Right renal cortex interstitium (tissue), 3 donors: Measurements from ENCODE around the gene COG5. TPM values are rescaled to one million over a fixed set of nuclear protein-coding genes. Genes with fewer than 3 reads are reported as not detected.

ENCODE experiments used
- DNase-seq, 3 donors: peaks; one replicate each; pipeline ENCODE4 v3.0.0-alpha.2; 2013; ENCODE audit warnings: low read depth in 3 of 3, low spot score in 2 of 3
- polyA plus RNA-seq, 3 donors: library from polyadenylated mRNA; unstranded; fragments of 120-200 nt; gene quantifications; one replicate each; pipeline ENCODE4 v1.2.1, GENCODE V29; 2013; ENCODE audit not compliant: insufficient read length in 3 of 3

The COG5 gene
- polyA plus RNA-seq, 3 donors = 31.1 to 44.2 (median 33.2) TPM

DNA sequence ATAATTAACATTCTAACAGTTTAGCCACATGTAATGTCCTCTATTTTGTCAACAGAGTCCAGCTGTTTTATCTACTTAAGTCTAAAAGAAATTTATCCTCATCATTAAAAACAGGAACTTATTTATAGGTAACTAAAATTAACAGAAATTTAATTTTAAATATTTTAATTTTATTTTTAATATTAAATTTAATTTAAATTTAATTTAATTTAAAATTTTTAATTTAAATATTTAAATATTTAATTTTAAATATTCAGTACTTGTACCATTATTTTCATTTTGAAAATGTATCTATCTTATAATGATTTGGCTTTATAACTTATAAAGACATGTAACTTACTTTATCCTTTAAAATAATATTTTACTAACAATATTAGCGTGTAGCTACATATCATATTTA is 94.9 kb downstream of the COG5 start:
- no peak for DNase-seq

DNA sequence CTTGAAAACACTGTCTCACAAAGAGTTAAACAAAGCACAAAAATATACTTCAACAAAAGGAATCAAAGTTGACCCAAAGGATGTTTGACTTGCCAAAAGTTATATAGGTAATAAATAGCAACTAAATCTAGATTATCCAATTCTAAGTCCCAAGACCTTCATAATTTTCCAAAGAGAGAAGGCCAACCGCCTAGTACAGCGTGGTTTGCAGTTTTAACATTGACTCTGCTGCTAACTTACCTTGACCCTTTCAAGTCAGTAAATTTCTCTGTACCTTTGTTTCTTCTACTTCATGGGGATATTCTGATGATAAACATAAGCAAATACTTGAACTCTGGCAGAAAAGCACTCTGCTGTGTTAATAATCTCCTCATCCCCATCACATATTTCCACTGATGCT is 95.7 kb downstream of the COG5 start:
- no peak for DNase-seq

DNA sequence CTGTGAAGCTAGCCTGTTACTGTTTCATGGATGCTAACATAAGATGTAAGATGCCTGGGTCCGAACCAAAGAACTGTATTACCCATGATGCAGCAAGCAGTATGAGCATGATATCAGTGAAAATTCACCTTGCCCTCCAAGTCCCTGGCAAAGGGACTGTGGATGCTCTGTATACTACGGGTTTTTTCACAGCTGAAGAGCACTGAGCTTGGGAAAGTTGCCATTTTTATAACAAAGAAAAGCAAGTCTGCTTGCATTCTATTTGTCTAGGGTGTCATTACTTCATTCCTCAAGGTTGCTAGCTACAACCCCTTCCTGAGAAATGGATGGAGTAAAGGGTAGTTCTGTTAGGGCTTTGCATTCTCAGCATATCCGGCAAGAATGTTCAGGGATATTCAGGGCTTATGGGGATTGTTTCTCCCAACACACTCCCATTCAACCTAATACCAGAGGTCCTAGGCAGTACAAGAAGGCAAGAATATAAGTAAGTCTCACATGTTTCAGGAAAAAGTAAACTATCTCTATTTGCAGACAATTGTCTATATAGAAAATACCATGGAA is 99.0 kb downstream of the COG5 start:
- no peak for DNase-seq

DNA sequence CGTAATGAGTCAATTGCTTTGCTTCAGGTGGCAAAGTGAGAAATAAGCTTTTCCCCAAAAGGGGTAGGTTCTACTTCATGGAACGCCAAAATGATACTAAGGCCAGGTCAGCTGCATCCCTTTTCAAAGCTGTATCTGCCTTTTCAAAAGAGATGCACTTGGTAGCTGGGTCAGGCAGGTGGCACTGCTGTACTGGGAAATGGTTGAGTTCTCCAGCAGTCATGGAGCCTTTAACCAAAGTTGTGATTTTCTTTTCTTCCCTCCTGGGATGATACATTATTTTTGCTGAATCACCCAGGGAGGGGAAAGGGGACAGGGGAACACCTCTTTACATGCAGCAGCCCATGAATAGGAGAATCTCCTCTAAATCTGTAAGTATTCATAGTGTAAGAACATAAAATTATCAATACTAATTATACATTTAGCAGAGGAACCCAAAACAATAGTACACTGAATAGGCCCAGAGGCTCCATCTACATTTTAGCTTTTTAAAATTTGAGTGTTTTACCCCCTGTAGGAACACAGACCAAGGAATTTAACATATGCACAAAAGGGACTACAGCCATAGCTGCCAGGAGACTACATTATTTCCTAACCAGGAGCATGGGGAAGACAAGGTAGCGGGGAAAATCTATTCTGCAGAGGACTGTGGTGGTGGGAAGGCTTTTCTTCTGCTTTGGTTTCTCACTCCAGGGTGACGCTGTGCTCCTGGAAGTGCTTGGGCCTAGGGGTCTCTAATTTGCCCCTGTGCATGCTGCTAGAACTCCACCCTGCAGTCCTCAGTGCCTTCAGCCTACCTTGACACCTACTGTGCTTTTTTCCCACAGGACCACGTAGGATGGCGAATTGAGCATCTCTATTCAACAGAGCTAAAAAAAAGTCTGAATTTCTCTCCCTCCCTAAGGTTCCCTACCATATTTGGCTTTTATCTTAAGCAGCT is 100.3 kb downstream of the COG5 start:
- peak; percentile 6 to 33 (median 21) for DNase-seq

DNA sequence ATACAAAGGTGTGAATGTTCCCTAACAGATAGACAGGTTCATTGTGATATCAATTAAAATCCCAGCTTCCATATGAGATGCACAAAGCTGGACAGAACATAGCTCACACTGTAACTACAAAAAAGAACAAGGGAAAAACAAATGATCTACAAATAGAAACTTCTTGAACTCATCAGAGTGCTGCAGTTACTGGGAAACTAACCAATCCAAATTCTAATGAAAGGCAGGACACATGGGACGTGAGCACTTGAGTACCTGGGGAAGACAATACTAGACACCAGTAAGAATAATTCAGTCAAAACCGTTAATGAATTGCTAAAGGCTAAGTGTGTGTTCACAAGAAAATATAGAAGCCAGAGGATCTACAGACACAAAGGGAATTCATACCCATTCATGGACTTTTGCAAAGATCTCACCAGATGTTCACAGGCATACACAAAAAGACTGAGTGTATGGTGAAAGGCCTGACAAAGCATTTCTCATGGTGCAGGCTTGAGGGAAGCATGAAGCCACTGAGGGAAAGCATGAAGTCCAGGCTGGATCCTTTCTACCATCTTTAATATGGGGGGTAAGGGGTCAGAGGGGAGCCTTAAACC is 101.7 kb downstream of the COG5 start:
- no peak for DNase-seq

DNA sequence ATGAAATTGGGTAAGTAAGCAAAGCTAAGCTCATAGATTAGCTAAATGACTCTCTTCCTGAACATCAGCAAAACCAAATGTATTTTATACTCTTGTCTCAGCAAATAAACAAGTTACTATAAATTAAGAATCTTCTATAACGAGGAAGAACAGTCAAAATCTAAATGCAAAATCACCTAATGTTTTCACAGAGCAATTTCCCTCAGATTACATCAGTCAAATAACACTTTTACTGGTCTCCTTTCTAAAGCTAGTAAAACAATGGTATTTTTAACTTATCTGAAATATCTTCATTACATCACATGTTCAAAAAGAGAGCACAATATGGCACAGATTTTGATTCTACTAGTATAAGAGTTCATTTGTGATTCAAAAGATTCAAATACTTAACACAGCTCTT is 110.3 kb downstream of the COG5 start:
- DNase-seq = no peak

DNA sequence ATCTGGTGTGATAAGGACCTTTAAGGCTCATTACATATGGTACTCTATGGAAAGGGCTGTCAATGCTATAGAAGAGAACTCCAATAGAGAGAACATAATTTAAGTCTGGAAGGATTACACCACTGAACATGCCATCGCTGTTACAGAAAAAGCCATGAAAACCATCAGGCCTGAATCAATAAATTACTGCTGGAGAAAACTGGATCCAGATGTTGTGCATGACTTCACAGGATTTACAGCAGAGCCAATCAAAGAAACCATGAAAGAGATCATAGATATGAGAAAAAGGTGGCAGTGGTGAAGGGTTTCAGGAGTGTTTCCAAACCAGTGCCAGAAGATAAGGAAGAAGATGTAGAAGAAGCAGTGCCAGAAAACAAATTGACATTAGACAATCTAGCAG is 112.8 kb downstream of the COG5 start:
- DNase-seq = no peak

DNA sequence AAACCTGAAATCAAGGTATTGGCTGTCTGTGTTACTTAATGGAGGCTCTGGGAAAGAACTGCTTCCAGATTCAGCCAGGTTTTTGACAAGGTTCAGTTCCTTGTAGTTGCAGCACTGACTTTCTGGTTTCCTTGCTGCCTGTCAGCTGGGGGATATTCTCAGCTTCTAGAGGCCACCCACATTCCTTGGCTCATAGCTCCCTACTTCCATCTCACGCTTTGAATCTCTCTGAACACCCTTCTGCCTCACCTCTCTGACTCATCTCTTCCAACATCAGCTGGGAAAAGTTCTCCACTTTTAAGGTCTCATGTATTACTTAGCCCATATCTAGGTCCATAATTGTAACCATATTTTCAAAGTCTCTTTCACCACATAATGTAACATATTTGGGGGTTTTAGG is 116.7 kb downstream of the COG5 start:
- no peak for DNase-seq

DNA sequence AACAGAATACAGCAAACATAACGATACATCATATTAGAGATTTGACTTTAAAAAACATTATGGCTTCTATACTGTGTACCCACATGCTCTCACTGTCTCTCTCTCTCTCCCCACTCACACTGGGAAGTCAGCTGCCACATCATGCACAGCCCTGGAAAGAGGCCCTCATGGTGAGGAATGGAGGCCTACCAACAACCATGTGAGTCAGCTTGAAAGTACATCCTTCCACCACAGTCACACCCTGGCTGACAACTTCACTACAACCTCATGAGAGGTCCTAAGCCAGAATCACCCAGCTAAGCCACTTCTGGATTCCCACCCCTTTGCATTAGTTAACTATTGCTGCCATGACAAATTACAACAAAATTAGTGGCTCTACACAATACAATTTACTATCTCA is 117.2 kb downstream of the COG5 start:
- no peak for DNase-seq

DNA sequence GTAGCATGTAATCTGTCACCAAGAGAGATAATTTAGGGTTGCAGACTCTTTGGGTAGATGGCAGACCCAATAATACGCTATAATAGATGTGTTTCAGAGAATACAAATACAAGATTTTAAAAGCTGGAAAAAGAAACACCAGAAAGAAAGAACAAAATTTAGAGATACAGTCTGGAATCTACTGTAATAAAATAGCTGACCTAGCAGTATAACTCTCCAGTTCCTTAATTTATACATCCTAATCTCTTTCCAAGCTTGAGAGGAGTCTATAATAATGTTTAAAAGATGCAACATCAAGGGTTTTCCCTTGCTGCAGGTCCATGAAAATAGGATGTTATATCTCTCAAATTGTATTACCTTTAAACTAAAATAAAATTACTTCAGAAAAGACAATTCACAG is 121.0 kb downstream of the COG5 start:
- no peak for DNase-seq

GRCh38 chr7:107441581-107442422 is 121.9 kb downstream of the COG5 start:
- DNase-seq = no peak

- DNase-seq = no peak
Measured at GRCh38 chr7:107439025-107439424, 124.7 kb downstream of the COG5 start.

- no peak for DNase-seq
Measured at GRCh38 chr7:107435749-107436148, 128.0 kb downstream of the COG5 start.

GRCh38 chr7:107432261-107432660 is 131.5 kb downstream of the COG5 start:
- DNase-seq = no peak

- DNase-seq = no peak
Measured at GRCh38 chr7:107430057-107430456, 133.7 kb downstream of the COG5 start.

DNA sequence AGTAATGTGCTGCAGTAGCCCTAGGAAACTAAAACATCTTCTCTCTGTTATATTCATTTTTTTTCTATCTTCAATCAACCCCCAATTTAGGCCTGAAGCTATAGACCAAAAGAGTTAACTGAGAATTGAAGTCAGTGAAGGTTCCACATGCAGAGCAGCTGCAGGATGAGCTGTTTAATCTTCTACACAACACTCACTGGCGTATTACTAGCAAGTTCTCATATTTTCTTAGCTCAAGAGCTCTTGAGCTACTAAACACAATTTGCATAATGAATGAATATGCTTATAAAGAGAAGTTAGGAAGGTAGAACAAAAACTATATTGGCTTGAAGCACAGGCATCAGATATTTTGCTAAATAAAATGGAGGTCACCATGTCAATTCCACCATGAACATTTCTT is 135.1 kb downstream of the COG5 start:
- no peak for DNase-seq

DNA sequence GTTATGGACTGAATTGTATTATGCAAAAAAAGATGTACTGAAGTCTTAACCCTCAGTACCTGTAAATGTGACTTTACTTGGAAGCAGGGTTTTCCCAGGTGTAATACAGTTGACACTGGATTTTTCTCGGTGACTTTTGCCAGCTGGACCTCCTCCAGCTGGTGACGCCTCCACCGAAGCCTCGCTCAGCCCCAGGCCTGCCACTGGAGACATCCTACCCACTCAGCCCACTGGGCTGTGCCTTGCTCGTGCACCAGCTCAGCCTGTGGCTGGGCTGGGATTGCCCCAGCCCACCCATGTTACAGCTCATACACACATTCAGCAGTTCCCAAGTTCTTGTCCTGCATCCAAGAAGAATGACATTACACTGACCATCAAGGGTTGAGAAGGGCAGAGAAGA is 136.3 kb downstream of the COG5 start:
- DNase-seq = no peak

GRCh38 chr7:107414198-107414597 is 149.5 kb downstream of the COG5 start:
- no peak for DNase-seq

- DNase-seq = no peak
Measured at GRCh38 chr7:107408349-107408748, 155.4 kb downstream of the COG5 start.

GRCh38 chr7:107405559-107405958 is 158.2 kb downstream of the COG5 start:
- DNase-seq = no peak
